HG03108 (cell line): ENCODE data around the gene GNAI1.
"Not testable (repeated sequence)": the region's sequence is repeated elsewhere in the genome, so short reads cannot be mapped to it uniquely, and the experiment has no call there.

Experiments used
- ATAC-seq: cut with Tn5 transposase; IDR thresholded peaks from one replicate; pipeline ENCODE4 v1.9.1; 2021; ENCODE audit warnings: moderate library complexity; ENCODE audit not compliant: unreplicated experiment

Gene GNAI1

GRCh38 chr7:80154656-80155333 is 20.2 kb downstream of the GNAI1 start:
- no peak for ATAC-seq

GRCh38 chr7:80155374-80155773 is 20.7 kb downstream of the GNAI1 start:
- no peak for ATAC-seq

GRCh38 chr7:80157770-80158169 is 23.1 kb downstream of the GNAI1 start:
- ATAC-seq = not testable (repeated sequence)

GRCh38 chr7:80159802-80160201 is 25.2 kb downstream of the GNAI1 start:
- ATAC-seq = no peak

- ATAC-seq = no peak
Measured at GRCh38 chr7:80161466-80161865, 26.8 kb downstream of the GNAI1 start.

- ATAC-seq = no peak
Measured at GRCh38 chr7:80165177-80165576, 30.5 kb downstream of the GNAI1 start.

- no peak for ATAC-seq
Measured at GRCh38 chr7:80170445-80170844, 35.8 kb downstream of the GNAI1 start.

GRCh38 chr7:80172387-80172786 is 37.8 kb downstream of the GNAI1 start:
- ATAC-seq = no peak

GRCh38 chr7:80175744-80176143 is 41.1 kb downstream of the GNAI1 start:
- peak; percentile 69 for ATAC-seq

GRCh38 chr7:80181411-80181810 is 46.8 kb downstream of the GNAI1 start:
- ATAC-seq = no peak

- ATAC-seq = no peak
Measured at GRCh38 chr7:80182630-80183276, 48.1 kb downstream of the GNAI1 start.

- no peak for ATAC-seq
Measured at GRCh38 chr7:80183351-80183750, 48.7 kb downstream of the GNAI1 start.

GRCh38 chr7:80183900-80184685 is 49.5 kb downstream of the GNAI1 start:
- no peak for ATAC-seq

- ATAC-seq = no peak
Measured at GRCh38 chr7:80184693-80185092, 50.1 kb downstream of the GNAI1 start.

- no peak for ATAC-seq
Measured at GRCh38 chr7:80185571-80185970, 50.9 kb downstream of the GNAI1 start.

- no peak for ATAC-seq
Measured at GRCh38 chr7:80186721-80187120, 52.1 kb downstream of the GNAI1 start.

GRCh38 chr7:80187279-80187678 is 52.6 kb downstream of the GNAI1 start:
- ATAC-seq = no peak

- no peak for ATAC-seq
Measured at GRCh38 chr7:80187727-80188126, 53.1 kb downstream of the GNAI1 start.

GRCh38 chr7:80189638-80190037 is 55.0 kb downstream of the GNAI1 start:
- ATAC-seq = no peak

GRCh38 chr7:80197627-80198026 is 63.0 kb downstream of the GNAI1 start:
- no peak for ATAC-seq

GRCh38 chr7:80199051-80199450 is 64.4 kb downstream of the GNAI1 start:
- ATAC-seq = no peak

GRCh38 chr7:80204454-80204853 is 69.8 kb downstream of the GNAI1 start:
- no peak for ATAC-seq
